Esophagus (tissue), 2 donors: ENCODE results near the gene SLC13A5. TPM values are rescaled to one million over a fixed set of nuclear protein-coding genes. Genes with fewer than 3 reads are reported as not detected.

ENCODE experiments used
- H3K27ac ChIP-seq, 2 donors: one replicate each; pipeline ENCODE4 v1.5.1; 2013; ENCODE audit warnings: low read depth in 2 of 2, mild to moderate bottlenecking in 2 of 2, inconsistent platforms in 1 of 2, low read length in 1 of 2, moderate library complexity in 1 of 2
- H3K27me3 ChIP-seq, 2 donors: one replicate each; pipeline ENCODE4 v1.6.1; 2013; ENCODE audit warnings: low read length in 2 of 2, control low read depth in 1 of 2, mild to moderate bottlenecking in 1 of 2; ENCODE audit not compliant: insufficient read depth in 2 of 2, control insufficient read depth in 1 of 2
- H3K36me3 ChIP-seq, 2 donors: one replicate each; pipeline ENCODE4 v1.6.1; 2013; ENCODE audit warnings: low read length in 1 of 2; ENCODE audit not compliant: control insufficient read depth in 2 of 2, insufficient read depth in 2 of 2
- H3K4me1 ChIP-seq, 2 donors: one replicate each; pipeline ENCODE4 v1.6.1; 2013; ENCODE audit warnings: low read length in 1 of 2; ENCODE audit not compliant: control insufficient read depth in 2 of 2, insufficient read depth in 2 of 2
- H3K4me3 ChIP-seq, 2 donors: one replicate each; pipeline ENCODE4 v1.5.1; 2013; ENCODE audit warnings: low read length in 2 of 2, mild to moderate bottlenecking in 2 of 2, low read depth in 1 of 2, moderate library complexity in 1 of 2
- H3K9me3 ChIP-seq, 2 donors: one replicate each; pipeline ENCODE4 v1.6.1; 2013; ENCODE audit warnings: mild to moderate bottlenecking in 2 of 2, low read depth in 1 of 2, low read length in 1 of 2, moderate library complexity in 1 of 2; ENCODE audit not compliant: control insufficient read depth in 2 of 2, insufficient read depth in 1 of 2
- WGBS, 2 donors: extraction: QIAGEN DNeasy Blood & Tissue Kit; methylation state at CpG; one replicate each; pipeline ENCODE4 v1.1.7; 2013; 5-methylcytosine and 5-hydroxymethylcytosine counted together
- polyA plus RNA-seq, 2 donors: library from polyadenylated mRNA; stranded (reverse); fragments of 200-250 nt; gene quantifications; one replicate each; pipeline ENCODE4 v1.2.3, GENCODE V29; 2013
- donor health status: healthy with polysubstance abuse.
- donor health status: Bipolar disorder and iron deficiency.

Gene SLC13A5
- polyA plus RNA-seq, 2 donors = 0.49 to 2.1 TPM

GRCh38 chr17:6638046-6638908, 74.9 kb downstream of the SLC13A5 start:
- Histone ChIP-seq H3K4me3 (no peak overlapping the region), H3K9me3 (no peaks in the 10 kb centered on the region), H3K36me3 (peaks cover 0 to 3% of the 10 kb centered on the region in 2 donors), H3K27me3 (no peaks in the 10 kb centered on the region), H3K27ac (no peak overlapping the region), H3K4me1 (peaks cover 11 to 16% of the 10 kb centered on the region in 2 donors)
- WGBS, 2 donors = 72 to 74% methylated on average over 24 of the region's 24 CpGs

- Histone ChIP-seq H3K4me1 (peaks cover 11 to 16% of the 10 kb centered on the region in 2 donors), H3K27ac (no peak overlapping the region), H3K9me3 (no peaks in the 10 kb centered on the region), H3K27me3 (no peaks in the 10 kb centered on the region), H3K4me3 (no peak overlapping the region), H3K36me3 (peaks cover 0 to 3% of the 10 kb centered on the region in 2 donors)
- WGBS, 2 donors = 95% methylated on average over 6 of the region's 6 CpGs
Observed at GRCh38 chr17:6637458-6637840, 75.7 kb downstream of the SLC13A5 start.

- H3K27ac ChIP-seq = no peak overlapping the region
- H3K4me1 ChIP-seq = peaks cover 11 to 16% of the 10 kb centered on the region in 2 donors
- H3K27me3 ChIP-seq = no peaks in the 10 kb centered on the region
- H3K9me3 ChIP-seq = no peaks in the 10 kb centered on the region
- WGBS, 2 donors = 92 to 93% methylated on average over 17 of the region's 17 CpGs
- no peak overlapping the region for H3K4me3 ChIP-seq
- H3K36me3 ChIP-seq = peaks cover 0 to 3% of the 10 kb centered on the region in 2 donors
Observed at GRCh38 chr17:6636616-6637457, 76.3 kb downstream of the SLC13A5 start.

- Histone ChIP-seq H3K27ac (no peak overlapping the region), H3K4me1 (peaks cover 11 to 16% of the 10 kb centered on the region in 2 donors), H3K27me3 (no peaks in the 10 kb centered on the region), H3K4me3 (no peak overlapping the region), H3K9me3 (no peaks in the 10 kb centered on the region), H3K36me3 (peaks cover 0 to 3% of the 10 kb centered on the region in 2 donors)
- WGBS, 2 donors = 76 to 79% methylated on average over 2 of the region's 2 CpGs
Observed at GRCh38 chr17:6636105-6636504, 77.1 kb downstream of the SLC13A5 start.

Other genes starting within 250 kb of the SLC13A5 start
- 10 to 100 TPM in 1 of 2 donors, 1 to 10 TPM in 1; 9.5 to 14.4 TPM for gene PITPNM3, start 156.8 kb downstream of the SLC13A5 start, polyA plus RNA-seq
- gene KIAA0753, start 72.7 kb downstream of the SLC13A5 start, polyA plus RNA-seq = 1 to 10 TPM; 5.8 to 6.7 TPM
- 100 to 1,000 TPM; 578 to 612 TPM for gene TXNDC17, start 72.3 kb downstream of the SLC13A5 start, polyA plus RNA-seq
- 10 to 100 TPM; 18.1 to 34.6 TPM for gene MED31, start 61.8 kb downstream of the SLC13A5 start, polyA plus RNA-seq
- gene C17orf100, start 61.6 kb downstream of the SLC13A5 start, polyA plus RNA-seq = 1 to 10 TPM; 2.1 to 2.9 TPM
- 10 to 100 TPM in 1 of 2 donors, 1 to 10 TPM in 1; 9.4 to 26.8 TPM for gene XAF1, start 42.7 kb upstream of the SLC13A5 start, polyA plus RNA-seq
- under 1 TPM; 0.28 to 0.61 TPM for gene FBXO39, start 62.8 kb upstream of the SLC13A5 start, polyA plus RNA-seq
- gene TEKT1, start 118.4 kb upstream of the SLC13A5 start, polyA plus RNA-seq = not detected